HG02571 (cell line): ENCODE results near the gene CTNNBIP1.
"Not testable (repeated sequence)": the region's sequence is repeated elsewhere in the genome, so short reads cannot be mapped to it uniquely, and the experiment has no call there.

Source experiments
- ATAC-seq: cut with Tn5 transposase; IDR thresholded peaks from one replicate; pipeline ENCODE4 v1.9.1; 2021; ENCODE audit warnings: mild to moderate bottlenecking, moderate library complexity; ENCODE audit not compliant: unreplicated experiment

Gene CTNNBIP1

GRCh38 chr1:9809100-9809510 is 101.0 kb downstream of the CTNNBIP1 start:
- no peak for ATAC-seq

DNA sequence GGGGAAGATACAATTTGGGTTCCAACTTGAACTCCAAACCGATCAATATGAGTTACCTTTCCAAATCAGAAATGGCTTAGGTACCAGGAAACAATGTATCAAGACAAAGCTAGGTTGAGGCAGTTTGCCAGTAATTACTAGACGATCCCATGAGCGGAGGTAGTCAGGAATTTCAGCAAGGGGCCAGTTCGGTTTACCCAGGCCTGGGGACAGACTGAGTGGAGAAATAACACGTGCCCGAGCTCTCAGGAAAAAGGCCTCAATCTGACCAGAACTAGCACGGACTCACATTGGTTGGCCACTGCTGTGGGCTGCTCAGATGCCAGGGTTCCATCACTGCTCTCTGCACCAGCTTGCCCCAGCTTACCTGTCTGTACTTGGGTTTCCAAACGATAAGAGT is 101.6 kb downstream of the CTNNBIP1 start:
- ATAC-seq, result no peak

DNA sequence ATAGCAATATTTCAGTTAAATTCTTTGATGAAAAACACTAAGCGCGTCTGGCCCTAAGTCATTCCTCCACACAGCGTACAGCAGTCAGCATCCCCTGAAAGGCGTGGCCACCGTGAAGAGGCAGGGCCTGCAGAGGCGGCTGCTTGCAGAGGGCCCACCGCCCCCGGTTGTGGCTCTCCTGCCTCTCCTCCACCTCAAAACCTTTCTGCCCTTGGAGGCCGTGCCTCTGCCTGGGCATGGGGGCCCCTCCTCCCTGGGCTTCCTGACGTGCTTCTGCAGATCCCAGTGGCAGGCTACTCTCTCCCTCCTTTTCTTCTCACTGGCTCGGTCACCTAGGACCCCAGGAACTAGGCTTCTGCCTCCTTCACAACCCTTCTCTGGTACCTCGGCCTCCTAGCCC is 102.5 kb downstream of the CTNNBIP1 start:
- no peak for ATAC-seq

DNA sequence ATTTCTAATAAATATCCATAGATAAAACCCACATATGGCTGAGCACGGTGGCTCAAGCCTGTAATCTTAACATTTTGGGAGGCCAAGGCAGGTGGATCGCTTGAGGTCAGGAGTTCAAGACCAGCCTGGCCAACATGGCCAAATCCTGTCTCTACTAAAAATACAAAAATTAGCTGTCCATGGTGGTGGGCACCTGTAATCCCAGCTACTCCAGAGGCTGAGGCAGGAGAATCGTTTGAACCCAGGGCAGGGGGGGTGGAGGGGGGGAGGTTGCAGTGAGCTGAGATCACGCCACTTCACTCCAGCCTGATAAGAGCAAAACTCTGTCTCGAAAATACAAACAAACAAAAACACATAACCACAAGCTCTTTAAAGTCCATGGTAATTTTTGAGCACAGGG is 104.1 kb downstream of the CTNNBIP1 start:
- ATAC-seq, result not testable (repeated sequence)

DNA sequence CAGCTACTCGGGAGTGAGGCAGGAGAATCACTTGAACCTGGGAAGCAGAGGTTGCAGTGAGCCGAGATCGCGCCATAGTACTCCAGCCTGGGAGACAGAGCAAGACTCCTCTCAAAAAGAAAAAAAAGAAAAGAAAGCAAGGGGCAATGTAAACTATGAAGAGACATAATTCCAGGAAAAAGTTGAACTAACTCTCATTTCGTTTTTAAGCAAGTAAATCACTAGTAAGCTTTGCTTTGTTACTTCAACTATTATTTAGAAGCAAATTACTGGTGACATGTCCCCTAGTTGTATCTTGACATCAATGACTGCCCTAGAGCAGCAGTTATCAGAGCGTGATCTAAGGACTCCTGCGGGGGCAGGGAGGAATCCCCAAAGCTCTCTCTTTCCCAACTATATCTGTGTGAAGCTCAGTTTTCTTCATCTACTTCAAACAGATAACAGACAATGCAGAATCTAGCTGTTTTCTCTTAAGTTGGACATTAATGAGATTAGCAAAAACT is 105.0 kb downstream of the CTNNBIP1 start:
- no peak for ATAC-seq

DNA sequence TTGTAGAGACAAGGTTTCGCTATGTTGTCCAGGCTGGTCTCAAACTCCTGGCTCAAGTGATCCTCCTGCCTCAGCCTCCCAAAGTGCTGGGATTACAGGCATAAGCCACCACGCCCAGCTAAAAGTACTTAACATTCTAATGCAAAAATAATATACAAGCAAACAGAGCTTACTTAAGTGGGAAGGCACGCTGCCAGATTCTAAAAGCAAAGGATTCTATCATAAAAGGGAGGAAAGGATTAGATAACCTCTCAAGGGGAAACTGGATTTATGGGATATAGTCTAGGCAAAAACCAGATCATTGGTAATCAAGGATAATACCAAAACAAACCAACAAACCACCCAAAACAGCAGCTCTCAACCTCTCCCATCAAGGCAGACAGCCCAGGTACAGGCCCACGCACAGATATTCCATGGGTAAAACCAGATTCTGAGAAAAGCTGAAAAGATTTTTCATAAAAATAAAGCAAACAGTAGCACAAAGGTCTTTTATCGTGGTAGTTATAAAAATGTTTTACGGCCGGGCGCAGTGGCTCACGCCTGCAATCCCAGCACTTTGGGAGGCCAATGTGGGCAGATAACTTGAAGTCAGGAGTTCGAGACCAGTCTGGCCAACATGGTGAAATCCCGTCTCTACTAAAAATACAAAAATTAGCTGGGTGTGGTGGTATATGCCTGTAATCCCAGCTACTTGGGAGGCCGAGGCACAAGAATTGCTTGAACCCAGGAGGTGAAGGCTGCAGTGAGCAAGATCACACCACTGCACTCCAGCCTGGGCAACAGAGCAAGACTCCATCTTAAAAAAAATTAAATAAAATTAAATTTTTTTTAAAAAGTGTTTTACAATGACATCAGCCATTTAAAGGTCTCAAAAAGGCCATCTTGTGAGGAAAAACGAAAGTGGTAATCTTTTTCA is 106.8 kb downstream of the CTNNBIP1 start:
- not testable (repeated sequence) for ATAC-seq

GRCh38 chr1:9801909-9802308 is 108.2 kb downstream of the CTNNBIP1 start:
- no peak for ATAC-seq
